Measurements from ENCODE around the gene SYF2. TPM values are rescaled to one million over a fixed set of nuclear protein-coding genes. Genes with fewer than 3 reads are reported as not detected.

Gene SYF2
- total and polyA plus RNA-seq, 2 experiments from 2014 or later = 24.6 to 82.6 TPM

GRCh38 chr1:25219661-25220251 is 12.5 kb downstream of the SYF2 start:
- ATAC-seq = no peak
- Mint-ChIP-seq H3K36me3 (ENCODE audit: low read depth) (peaks cover 29% of the 10 kb centered on the region), H3K4me3 (no peak overlapping the region), H3K27me3 (ENCODE audit: insufficient read depth, low read depth, poor library complexity) (peaks cover 2% of the 10 kb centered on the region), H3K9me3 (no peaks in the 10 kb centered on the region), H3K4me1 (no peaks in the 10 kb centered on the region), H3K27ac (no peak overlapping the region)
- TF ChIP-seq EZH2 (IDR thresholded peaks at IDR 0.05; ENCODE audit: low read depth, unreplicated experiment) (no peak), REST (IDR thresholded peaks at IDR 0.05; ENCODE audit: unreplicated experiment) (no peak), CTCF (conservative IDR thresholded peaks at IDR 0.05; ENCODE audit: low read depth in 2 of 2) (no peak), POLR2AphosphoS5 (IDR thresholded peaks at IDR 0.05; ENCODE audit: low read depth) (no peak), EZH2phosphoT487 (IDR thresholded peaks at IDR 0.05; ENCODE audit: unreplicated experiment) (no peak), ZNF331 (CRISPR knock-in tag; IDR thresholded peaks at IDR 0.05; ENCODE audit: low read depth) (no peak), STAT1 (IDR thresholded peaks at IDR 0.05; ENCODE audit: unreplicated experiment) (no peak), CREB1 (CRISPR knock-in tag; IDR thresholded peaks at IDR 0.05; ENCODE audit: low read depth) (no peak), NANOG (IDR thresholded peaks at IDR 0.05; ENCODE audit: borderline replicate concordance) (no peak), ZNF114 (CRISPR knock-in tag; IDR thresholded peaks at IDR 0.05) (no peak), ZNF462 (CRISPR knock-in tag; IDR thresholded peaks at IDR 0.05) (no peak), ETS1 (IDR thresholded peaks at IDR 0.05) (no peak), JUNB (IDR thresholded peaks at IDR 0.05; ENCODE audit: unreplicated experiment) (no peak)
- no peak overlapping the region for H3K4me3 ChIP-seq
- H3K27me3 ChIP-seq (ENCODE audit: insufficient read depth) = no peaks in the 10 kb centered on the region
- H2AFZ ChIP-seq = no peak overlapping the region
- H3K4me1 ChIP-seq (ENCODE audit: insufficient read depth) = no peaks in the 10 kb centered on the region
- H3K9me2 ChIP-seq (ENCODE audit: insufficient read depth) = no peaks in the 10 kb centered on the region
- H3F3A ChIP-seq (replicated peaks; ENCODE audit: low read depth) = no peaks in the 10 kb centered on the region
- peaks cover 10% of the 10 kb centered on the region for H3K36me3 ChIP-seq (ENCODE audit: insufficient read depth)
- H4K20me1 ChIP-seq (replicated peaks; ENCODE audit: insufficient read depth) = no peaks in the 10 kb centered on the region
- no peak for DNase-seq (ENCODE audit: low spot score)
- no peaks in the 10 kb centered on the region for H3K79me2 ChIP-seq (replicated peaks; ENCODE audit: insufficient read depth)
- H3K27ac ChIP-seq (ENCODE audit: low read depth) = no peak overlapping the region
- H3K4me2 ChIP-seq = no peak overlapping the region
